Tibial nerve (tissue), 4 donors: Measurements from ENCODE around the gene RPRD2. TPM values are rescaled to one million over a fixed set of nuclear protein-coding genes. Genes with fewer than 3 reads are reported as not detected.

Source experiments
- DNase-seq, 2 donors: peaks; one replicate each; pipeline ENCODE4 v3.0.0-alpha.2; 2019; ENCODE audit warnings: low spot score in 2 of 2
- H3K27ac ChIP-seq, 4 donors: fragments of 200-600 bp; sonication (generic) in 3 of 4; one replicate each; pipeline ENCODE4 v1.5.1; 2017 to 2019; ENCODE audit warnings: mild to moderate bottlenecking in 1 of 4
- H3K27me3 ChIP-seq, 2 donors: fragments of 200-600 bp; sonication (generic) in 1 of 2; one replicate each; pipeline versions ENCODE4 v1.5.1 to v1.6.0; 2017 to 2019
- H3K36me3 ChIP-seq, 3 donors: fragments of 200-600 bp; sonication (generic); one replicate each; pipeline ENCODE4 v1.5.1; 2018 to 2019
- H3K4me1 ChIP-seq, 4 donors: fragments of 200-600 bp; sonication (generic) in 3 of 4; one replicate each; pipeline ENCODE4 v1.5.1; 2017 to 2019
- H3K4me3 ChIP-seq, 4 donors: fragments of 200-600 bp; sonication (generic) in 3 of 4; one replicate each; pipeline ENCODE4 v1.5.1; 2017 to 2019; ENCODE audit warnings: mild to moderate bottlenecking in 1 of 4, moderate library complexity in 1 of 4
- H3K9me3 ChIP-seq, 4 donors: fragments of 200-600 bp; sonication (generic) in 3 of 4; one replicate each; pipeline ENCODE4 v1.5.1; 2017 to 2019
- EP300 ChIP-seq, 2 donors: sonication (generic); formaldehyde crosslinking; IDR thresholded peaks; one replicate each; pipeline ENCODE4 v1.6.1; 2017; ENCODE audit warnings: antibody characterized with exemption in 2 of 2, mild to moderate bottlenecking in 1 of 2
- POLR2A ChIP-seq, 2 donors: fragments of 450-650 bp; IDR thresholded peaks; one replicate each; pipeline ENCODE4 v1.6.1; 2017; ENCODE audit warnings: antibody characterized with exemption in 2 of 2, mild to moderate bottlenecking in 2 of 2, moderate library complexity in 2 of 2
- WGBS, 2 donors: methylation state at CpG; one replicate each; pipeline ENCODE4 v1.1.5; 2018; 5-methylcytosine and 5-hydroxymethylcytosine counted together
- total RNA-seq, 4 donors: library from RNA; depleted of rRNA; stranded (reverse); fragments of >200 nt; gene quantifications; one replicate each; pipeline ENCODE4 v1.1.0, GENCODE V29; 2016
- TF ChIP-seq, protein P1 (sequence below), 5 experiments: fragments of 200-600 bp in 3 of 5; fragments of 450-650 bp in 2 of 5; sonication (generic) in 3 of 5; IDR thresholded peaks; one replicate each; pipeline ENCODE4 v1.5.1; 2016 to 2019; ENCODE audit warnings: antibody characterized with exemption in 5 of 5, mild to moderate bottlenecking in 3 of 5, moderate library complexity in 2 of 5

Gene RPRD2
- total RNA-seq, 4 donors from 2014 or later, result 16.2 to 27.6 (median 24.8) TPM

- TF ChIP-seq EP300 (IDR thresholded peaks at IDR 0.05) (no peak), POLR2A (IDR thresholded peaks at IDR 0.05) (no peak)
- TF ChIP-seq, protein P1, sequence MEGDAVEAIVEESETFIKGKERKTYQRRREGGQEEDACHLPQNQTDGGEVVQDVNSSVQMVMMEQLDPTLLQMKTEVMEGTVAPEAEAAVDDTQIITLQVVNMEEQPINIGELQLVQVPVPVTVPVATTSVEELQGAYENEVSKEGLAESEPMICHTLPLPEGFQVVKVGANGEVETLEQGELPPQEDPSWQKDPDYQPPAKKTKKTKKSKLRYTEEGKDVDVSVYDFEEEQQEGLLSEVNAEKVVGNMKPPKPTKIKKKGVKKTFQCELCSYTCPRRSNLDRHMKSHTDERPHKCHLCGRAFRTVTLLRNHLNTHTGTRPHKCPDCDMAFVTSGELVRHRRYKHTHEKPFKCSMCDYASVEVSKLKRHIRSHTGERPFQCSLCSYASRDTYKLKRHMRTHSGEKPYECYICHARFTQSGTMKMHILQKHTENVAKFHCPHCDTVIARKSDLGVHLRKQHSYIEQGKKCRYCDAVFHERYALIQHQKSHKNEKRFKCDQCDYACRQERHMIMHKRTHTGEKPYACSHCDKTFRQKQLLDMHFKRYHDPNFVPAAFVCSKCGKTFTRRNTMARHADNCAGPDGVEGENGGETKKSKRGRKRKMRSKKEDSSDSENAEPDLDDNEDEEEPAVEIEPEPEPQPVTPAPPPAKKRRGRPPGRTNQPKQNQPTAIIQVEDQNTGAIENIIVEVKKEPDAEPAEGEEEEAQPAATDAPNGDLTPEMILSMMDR (IDR thresholded peaks at IDR 0.05), result no peak
- H3K4me1 ChIP-seq, result peaks cover 0 to 24% (median 9%) of the 10 kb centered on the region in 4 donors
- peaks cover 0 to 42% (median 0%) of the 10 kb centered on the region in 3 donors for H3K36me3 ChIP-seq
- no peak overlapping the region for H3K4me3 ChIP-seq
- WGBS, 2 donors, result 91 to 93% methylated on average over 9 of the region's 9 CpGs
- H3K27ac ChIP-seq, result no peak overlapping the region
- no peak for DNase-seq
- no peaks in the 10 kb centered on the region for H3K27me3 ChIP-seq
- H3K9me3 ChIP-seq, result no peaks in the 10 kb centered on the region
These were observed 150.3 kb downstream of the RPRD2 start for GRCh38 chr1:150514260-150514659.

GRCh38 chr1:150514913-150515327, 151.0 kb downstream of the RPRD2 start:
- Histone ChIP-seq H3K27ac (peak overlapping the region; percentile 35 to 90 (median 78)), H3K27me3 (no peaks in the 10 kb centered on the region), H3K4me3 (peak overlapping the region; percentile 29 to 87 (median 71)), H3K4me1 (peaks cover 0 to 20% (median 9%) of the 10 kb centered on the region in 4 donors), H3K36me3 (peaks cover 0 to 36% (median 0%) of the 10 kb centered on the region in 3 donors), H3K9me3 (no peaks in the 10 kb centered on the region)
- no peak for DNase-seq
- no peak for TF ChIP-seq POLR2A (IDR thresholded peaks at IDR 0.05)
- TF ChIP-seq EP300 (IDR thresholded peaks at IDR 0.05), result no peak
- TF ChIP-seq, protein P1 (IDR thresholded peaks at IDR 0.05), result no peak
- 27% methylated on average over 21 of the region's 21 CpGs for WGBS, 2 donors

DNA sequence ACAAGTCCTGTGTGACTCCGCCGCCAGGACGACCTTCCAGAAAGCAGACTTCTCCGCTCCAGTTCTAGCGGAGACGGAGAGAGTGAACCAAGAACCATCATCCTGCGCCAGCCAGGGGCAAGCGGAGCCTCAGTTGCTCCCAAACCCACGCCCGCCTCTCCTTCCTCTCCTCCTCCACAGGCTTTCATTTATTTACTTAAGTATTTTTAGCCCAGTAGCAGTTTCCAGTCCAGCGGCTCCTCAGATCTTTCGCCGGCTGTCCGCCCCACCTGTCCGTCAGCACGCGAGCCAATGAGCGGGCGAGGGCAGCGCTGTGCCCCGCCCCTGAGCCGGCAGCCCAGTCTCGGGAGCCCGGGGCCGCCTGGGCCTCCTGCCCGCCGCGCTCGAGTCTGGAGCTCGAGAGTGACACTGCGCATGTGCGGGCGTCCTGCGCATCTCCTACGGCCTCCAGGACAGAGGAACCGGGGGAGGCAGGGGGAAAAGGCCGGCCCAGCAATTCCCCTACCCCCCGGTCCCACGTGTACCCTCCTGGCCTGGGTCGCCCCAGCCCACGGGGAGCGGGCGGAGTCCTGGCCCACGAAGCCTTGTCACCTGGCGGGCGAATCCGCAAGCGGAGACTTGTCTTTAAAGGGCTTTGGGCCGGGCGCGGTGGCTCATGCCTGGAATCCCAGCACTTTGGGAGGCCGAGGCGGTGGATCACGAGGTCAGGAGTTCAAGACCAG, 151.5 kb downstream of the RPRD2 start, which contains the start of gene FALEC:
Gene FALEC, plus strand, starts transcription at position 425 of the 722 bp plus-strand sequence.
- H3K27me3 ChIP-seq, result no peaks in the 10 kb centered on the region
- peak in 1 of 2 donors; percentile 75 for TF ChIP-seq EP300 (IDR thresholded peaks at IDR 0.05)
- TF ChIP-seq, protein P1 (IDR thresholded peaks at IDR 0.05), result peak in 2 of 5 experiments; percentile 38 to 56
- TF ChIP-seq POLR2A (IDR thresholded peaks at IDR 0.05), result peak in 1 of 2 donors; percentile 39
- peaks cover 0 to 20% (median 9%) of the 10 kb centered on the region in 4 donors for H3K4me1 ChIP-seq
- H3K4me3 ChIP-seq, result peak within 1 kb of the TSS; percentile 29 to 87 (median 71)
- peak; percentile 89 to 90 for DNase-seq
- 0 to 1% methylated on average over 37 to 43 of the region's 54 CpGs for WGBS, 2 donors
- peaks cover 0 to 30% (median 0%) of the 10 kb centered on the region in 3 donors for H3K36me3 ChIP-seq
- peak within 1 kb of the TSS; percentile 35 to 90 (median 78) for H3K27ac ChIP-seq
- H3K9me3 ChIP-seq, result no peaks in the 10 kb centered on the region

GRCh38 chr1:150516050-150516591, 152.2 kb downstream of the RPRD2 start:
- peak overlapping the region; percentile 29 to 87 (median 71) for H3K4me3 ChIP-seq
- H3K36me3 ChIP-seq, result peaks cover 0 to 24% (median 0%) of the 10 kb centered on the region in 3 donors
- DNase-seq, result no peak
- TF ChIP-seq, protein P1 (IDR thresholded peaks at IDR 0.05), result no peak
- TF ChIP-seq POLR2A (IDR thresholded peaks at IDR 0.05), result no peak
- no peak for TF ChIP-seq EP300 (IDR thresholded peaks at IDR 0.05)
- H3K27ac ChIP-seq, result peak overlapping the region; percentile 35 to 90 (median 78)
- H3K27me3 ChIP-seq, result no peaks in the 10 kb centered on the region
- 1 to 3% methylated on average over 19 of the region's 19 CpGs for WGBS, 2 donors
- no peaks in the 10 kb centered on the region for H3K9me3 ChIP-seq
- peaks cover 0 to 20% (median 9%) of the 10 kb centered on the region in 4 donors for H3K4me1 ChIP-seq

GRCh38 chr1:150516616-150517015, 152.7 kb downstream of the RPRD2 start:
- Histone ChIP-seq H3K36me3 (peaks cover 0 to 19% (median 0%) of the 10 kb centered on the region in 3 donors), H3K27me3 (no peaks in the 10 kb centered on the region), H3K9me3 (no peaks in the 10 kb centered on the region), H3K27ac (peak overlapping the region in 3 of 4 donors; percentile 74 to 90 (median 83)), H3K4me3 (peak overlapping the region in 3 of 4 donors; percentile 67 to 87 (median 75)), H3K4me1 (peaks cover 0 to 20% (median 9%) of the 10 kb centered on the region in 4 donors)
- no peak for DNase-seq
- 27 to 40% methylated on average over 4 of the region's 4 CpGs for WGBS, 2 donors
- no peak for TF ChIP-seq EP300 (IDR thresholded peaks at IDR 0.05)
- TF ChIP-seq, protein P1 (IDR thresholded peaks at IDR 0.05), result no peak
- no peak for TF ChIP-seq POLR2A (IDR thresholded peaks at IDR 0.05)
